ENCODE results near the gene ENO3.
"Not testable (repeated sequence)": the region's sequence is repeated elsewhere in the genome, so short reads cannot be mapped to it uniquely, and the experiment has no call there.

ENO3 gene

DNA sequence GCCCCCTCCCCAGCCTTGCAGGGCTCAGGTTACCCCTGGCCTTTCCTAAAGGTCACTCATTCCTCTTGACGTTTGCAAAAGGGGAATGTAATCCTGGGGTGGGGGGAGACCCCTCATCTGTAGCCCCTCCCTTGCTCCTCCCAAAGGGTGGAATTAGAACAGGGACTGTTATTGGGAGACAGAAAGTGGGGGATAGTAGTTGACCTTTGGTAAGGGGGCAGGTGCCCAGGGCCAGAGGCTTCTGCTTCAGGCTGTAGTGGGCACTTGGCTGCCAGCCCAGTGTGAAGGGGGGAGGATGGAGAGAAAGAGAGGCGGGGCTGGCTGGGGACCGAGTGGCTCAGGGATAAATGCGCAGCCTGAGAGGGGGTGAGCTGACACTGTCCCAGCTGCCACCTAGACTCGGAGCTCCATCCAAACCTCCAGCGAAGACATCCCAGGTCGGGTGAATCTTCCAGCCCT is at the start of gene ENO3:
Gene ENO3, plus strand, starts transcription at position 374 of the 459 bp plus-strand sequence. CDS start 711 bp downstream, outside the sequence.
- DNase-seq (ENCODE audit: low read depth): no peak

DNA sequence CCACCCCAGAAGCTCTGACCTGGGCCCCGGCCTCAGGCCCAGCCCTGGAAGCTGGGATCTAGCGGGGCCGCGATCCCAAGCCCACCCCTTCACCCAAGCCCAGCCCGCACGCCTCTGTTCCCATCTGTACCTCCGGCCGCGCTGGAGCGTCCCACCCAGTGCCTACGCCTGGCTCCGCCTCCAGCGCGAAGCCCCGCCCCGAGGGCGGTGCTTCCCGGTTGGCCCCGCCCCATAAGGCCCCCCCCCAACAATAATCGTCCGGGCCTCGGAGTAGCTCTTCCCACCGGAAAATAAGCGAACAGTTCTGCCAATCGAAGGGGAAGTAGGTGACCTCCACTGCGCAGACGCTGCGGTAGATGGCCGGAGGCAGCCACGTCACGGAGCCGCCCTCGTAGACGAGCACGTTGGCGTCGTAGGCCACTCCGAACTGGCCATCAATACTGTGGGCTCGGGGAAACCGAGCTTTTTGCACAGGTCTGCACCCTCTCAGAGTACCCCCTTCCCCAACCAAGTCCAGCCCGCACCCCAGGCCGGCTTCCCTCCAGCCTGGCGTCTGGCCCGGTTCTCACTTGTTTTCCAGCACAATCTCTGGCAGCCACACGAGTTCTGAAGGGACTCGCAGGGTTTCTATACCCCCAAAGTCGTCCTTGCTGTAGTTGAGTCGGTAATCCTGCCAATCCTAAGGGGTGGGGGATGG is 49.1 kb upstream of the ENO3 start:
- no peak for DNase-seq (ENCODE audit: low read depth)

DNA sequence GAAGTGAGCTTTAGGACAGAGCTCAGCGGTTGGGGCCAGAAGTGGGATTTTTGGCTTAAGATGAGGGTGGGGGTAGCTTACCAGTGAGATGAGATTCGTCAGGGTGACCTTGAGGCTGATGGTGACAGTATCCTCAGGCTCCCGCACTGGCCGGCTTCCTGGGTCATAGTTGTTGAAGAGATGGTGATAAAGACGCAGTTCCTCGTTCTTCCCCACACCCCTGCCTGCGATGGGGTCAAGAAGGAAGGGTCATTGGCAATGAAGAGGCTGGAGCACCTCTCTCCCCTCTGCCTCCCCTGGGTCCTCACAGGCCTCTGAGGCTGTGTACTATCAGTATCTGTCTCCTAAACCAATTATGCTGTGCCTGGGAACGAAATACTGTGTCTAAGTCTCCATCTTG is 48.4 kb upstream of the ENO3 start:
- no peak for DNase-seq (ENCODE audit: low read depth)

DNA sequence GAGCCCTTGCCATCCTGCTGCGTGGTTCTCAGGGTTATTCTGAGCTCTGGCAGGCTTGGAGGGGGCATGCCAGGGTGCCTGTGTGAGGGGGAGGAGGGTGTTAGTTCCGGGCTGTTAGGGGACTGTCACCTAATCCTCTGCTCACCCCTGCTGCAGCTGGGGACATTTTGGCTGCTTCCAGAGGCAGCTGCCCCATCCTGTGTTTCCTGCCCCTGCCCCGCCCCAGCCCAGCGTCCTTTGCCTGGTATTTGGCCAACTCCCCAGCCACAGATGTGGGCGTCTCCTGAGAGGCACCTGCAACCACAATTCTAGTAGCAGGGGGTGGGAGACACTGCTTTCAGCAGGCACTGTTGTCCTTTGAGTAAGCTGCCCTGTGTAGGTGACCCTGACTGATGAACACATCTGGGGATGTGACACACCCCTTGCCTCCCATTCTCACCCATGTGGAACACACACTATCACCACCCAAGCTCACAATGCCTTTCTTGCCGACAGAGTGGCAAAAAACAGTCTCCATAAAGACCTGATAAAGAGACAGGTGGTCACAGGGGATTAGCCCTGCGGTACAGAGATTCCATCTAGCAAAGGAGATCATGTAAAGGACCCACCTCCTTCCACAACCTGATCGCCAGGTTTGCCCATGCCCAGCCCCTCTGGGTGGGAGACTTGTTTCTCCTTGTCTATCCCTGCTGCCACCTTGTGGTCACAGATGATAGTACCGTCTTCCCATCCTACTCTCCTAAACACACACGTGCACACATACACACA is 47.7 kb upstream of the ENO3 start, which contains the start of gene CHRNE:
Gene CHRNE, minus strand, starts transcription at position 48 of the 768 bp plus-strand sequence. Its CDS starts 35 bp downstream, at position 13.
- DNase-seq (ENCODE audit: low read depth): peak; percentile 60

DNA sequence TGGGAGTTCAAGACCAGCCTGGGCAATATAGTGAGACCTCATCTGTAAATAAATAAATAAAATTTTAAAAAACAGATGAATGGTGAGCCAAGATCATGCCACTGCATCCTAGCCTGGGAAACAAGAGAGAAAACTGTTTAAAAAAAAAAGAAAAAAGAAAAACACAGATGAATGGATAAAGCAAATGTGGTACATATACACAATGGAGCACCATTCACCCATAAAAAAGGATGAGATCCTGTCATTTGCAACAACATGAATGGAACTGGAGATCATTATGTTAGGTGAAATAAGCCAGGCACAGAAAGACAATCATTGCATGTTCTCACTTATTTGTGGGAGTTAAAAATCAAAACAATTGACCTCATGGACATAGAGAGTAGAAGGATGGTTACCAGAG is 44.3 kb upstream of the ENO3 start:
- DNase-seq (ENCODE audit: low read depth): not testable (repeated sequence)

DNA sequence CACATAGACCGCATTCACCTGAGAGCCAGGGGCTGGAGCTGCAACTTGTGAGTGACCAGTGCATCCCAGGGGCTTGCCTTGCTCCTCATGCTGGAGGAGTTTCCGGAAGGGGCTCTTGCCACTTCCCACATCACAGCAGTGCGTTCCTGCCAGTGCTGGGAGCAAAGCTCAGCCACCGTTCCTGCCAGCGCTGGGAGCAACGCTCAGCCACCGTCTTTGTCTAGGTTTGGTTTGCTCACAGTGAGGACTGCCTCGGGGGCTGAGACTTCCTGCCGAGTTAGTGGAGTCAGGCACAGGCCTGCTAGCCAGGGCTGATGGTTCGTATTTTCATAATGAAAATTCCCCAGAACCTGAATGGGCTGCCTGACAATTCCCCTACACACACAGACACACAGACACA is 42.6 kb upstream of the ENO3 start:
- no peak for DNase-seq (ENCODE audit: low read depth)

DNA sequence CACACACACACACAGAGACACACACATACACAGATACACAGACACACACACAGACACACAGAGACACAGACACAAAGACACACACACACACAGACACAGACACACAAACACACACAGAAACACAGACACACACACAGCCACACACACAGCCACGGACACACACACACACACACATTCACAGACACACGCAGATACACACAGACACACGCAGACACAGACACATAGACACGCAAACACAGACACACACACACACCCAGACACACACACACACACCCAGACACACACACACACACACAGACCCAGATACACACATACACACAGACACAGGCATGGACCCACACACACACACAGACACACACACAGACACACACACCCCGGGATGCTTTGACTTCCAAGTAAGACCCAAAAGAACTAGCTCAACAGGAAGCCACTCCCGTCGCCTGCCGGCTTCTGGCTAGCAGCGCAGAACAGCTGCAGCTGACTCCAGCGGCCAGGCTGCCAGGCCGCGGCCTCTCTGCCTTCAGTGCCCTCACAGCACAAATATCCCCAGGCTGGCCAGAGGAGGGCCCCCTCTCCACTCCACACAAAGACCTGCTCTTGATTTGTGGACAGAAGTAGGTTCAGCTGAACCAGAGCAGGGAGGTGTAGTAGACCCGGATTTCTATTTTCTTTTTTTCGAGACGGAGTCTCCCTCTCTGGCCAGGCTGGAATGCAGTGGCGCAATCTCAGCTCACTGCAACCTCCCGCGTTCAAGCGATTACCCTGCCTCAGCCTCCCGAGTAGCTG is 42.0 kb upstream of the ENO3 start:
- peak; percentile 55 for DNase-seq (ENCODE audit: low read depth)

DNA sequence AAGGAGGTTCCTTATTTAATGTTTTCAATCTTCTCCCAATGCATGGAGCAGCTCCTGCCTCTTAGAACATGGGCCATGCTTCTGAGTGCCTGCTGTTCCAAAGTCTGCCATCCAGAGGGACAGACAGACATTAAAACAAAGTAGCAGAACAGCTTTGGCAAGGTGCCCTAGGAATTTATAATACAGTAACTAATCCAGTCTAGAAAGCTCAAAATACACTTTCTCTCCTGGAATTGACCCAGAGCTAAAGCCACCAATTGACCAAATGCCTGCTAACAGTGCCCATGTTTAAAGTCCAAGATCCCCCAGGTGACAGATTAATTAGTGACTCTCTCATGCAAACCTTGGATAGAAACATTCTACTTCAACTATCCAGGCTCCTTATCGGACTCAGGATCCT is 36.9 kb upstream of the ENO3 start:
- no peak for DNase-seq (ENCODE audit: low read depth)

DNA sequence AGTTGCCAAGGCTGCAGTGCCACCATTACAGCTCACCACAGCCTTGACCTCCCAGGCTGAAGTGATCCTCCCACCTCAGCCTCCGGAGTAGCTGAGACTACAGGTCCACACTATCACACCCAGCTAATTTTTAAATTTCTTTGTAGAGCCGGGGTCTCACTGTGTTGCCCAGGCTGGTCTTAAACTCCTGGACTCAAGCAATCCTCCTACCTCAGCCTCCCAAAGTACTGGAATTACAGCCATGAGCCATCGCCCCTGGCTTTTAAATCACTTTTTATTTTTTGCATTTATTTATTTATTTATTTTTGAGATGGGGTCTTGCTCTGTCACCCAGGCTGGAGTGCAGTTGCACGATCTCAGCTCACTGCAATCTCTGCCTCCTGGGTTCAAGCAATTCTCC is 36.4 kb upstream of the ENO3 start:
- not testable (repeated sequence) for DNase-seq (ENCODE audit: low read depth)

DNA sequence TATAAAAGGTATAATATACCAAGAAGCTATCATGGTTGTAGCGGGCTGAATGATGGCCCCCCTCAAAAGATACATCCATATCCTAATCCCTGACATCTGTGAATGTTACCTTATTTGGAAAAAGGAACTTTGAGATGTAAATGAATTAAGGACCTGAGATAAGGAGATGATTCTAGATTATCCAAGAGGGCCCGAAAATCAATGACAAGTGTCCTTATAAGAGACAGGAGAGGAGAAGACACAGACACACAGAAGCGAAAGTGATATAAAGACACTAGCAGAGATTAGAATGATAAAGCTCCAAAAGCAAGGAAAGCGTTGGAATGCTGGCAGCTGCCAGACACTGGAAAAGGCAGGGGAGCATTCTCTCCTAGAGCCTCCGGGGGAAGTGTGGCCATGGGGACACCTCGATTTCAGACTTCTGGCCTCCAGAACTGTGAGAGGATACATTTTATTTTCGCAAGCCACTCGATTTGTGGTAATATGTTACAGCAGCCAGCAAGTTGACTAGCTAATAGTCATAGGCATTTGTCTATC is 31.3 kb upstream of the ENO3 start:
- DNase-seq (ENCODE audit: low read depth): no peak

DNA sequence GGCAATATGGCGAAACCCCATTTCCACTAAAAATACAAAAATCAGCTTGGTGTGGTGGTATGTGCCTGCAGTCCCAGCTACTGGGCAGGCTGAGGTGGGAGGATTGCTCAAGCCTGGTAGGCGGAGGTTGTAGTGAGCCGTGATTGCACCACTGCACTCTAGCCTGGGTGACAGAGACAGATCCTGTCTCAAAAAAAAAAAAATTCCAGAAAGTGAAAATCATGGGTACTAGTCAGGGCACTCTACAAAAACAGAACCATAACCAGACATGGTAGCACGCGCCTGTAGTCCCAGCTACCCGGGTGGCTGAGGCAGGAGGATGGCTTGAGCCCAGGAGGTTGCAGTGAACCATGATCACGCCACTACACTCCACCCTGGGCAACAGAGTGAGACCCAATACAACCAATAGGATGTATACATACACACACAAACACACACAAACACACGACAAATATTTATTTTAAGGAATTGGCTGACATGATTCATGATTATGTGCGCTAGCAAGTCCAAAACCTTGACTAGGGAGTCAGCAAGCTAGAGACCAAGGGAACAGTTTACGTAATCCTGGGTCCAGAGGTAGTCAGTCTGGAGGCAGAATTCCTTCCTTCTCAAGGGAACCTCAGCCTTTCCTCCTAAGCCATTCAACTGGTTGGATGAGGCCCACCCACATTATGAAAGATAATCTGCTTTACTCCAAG is 30.4 kb upstream of the ENO3 start:
- no peak for DNase-seq (ENCODE audit: low read depth)

DNA sequence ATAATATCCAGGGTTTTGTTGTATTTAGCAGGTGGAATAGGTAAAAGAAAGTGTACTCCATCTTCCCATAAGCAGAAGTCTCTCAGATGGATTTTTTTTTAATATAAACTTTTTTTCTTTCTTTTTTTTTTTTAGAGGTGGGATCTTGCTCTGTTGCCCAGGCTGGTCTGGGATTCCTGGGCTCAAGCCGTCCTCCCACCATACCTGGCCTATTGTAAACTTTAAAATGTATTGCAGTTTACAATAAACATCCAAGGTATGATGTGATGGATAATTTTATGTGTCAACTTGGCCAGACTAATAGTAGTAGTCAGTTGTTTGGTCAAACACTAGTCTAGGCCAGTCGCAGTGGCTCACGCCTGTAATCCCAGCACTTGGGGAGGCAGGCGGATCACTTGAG is 29.6 kb upstream of the ENO3 start:
- DNase-seq (ENCODE audit: low read depth): no peak

DNA sequence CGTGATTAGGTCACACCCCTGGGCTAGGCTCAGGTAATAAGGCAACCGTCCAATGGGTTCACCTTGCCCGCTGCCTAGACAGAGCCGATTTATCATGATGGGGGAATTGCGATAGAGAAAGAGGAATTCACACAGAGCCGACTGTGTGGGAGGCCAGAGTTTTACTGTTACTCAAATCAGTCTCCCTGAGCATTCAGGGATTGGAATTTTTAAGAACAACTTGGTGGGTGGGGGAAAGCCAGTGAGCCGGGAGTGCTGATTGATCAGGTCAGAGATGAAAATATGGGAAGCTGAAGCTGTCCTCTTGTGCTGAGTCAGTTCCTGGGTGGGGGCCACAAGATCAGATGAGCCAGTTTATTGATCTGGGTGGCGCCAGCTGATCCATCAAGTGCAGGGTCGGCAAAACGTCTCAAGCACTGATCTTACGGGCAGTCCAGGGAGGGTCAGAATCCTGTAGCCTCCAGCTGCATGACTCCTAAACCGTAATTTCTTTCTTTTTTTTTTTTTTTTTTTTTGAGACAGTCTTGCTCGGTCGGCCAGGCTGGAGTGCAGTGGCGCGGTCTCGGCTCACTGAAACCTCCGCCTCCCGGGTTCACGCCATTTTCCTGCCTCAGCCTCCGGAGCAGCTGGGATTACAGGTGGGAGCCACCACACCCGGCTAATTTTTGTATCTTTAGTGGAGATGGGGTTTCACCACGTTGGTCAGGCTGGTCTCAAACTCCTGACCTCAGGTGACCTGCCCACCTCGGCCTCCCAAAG is 24.2 kb upstream of the ENO3 start:
- not testable (repeated sequence) for DNase-seq (ENCODE audit: low read depth)

DNA sequence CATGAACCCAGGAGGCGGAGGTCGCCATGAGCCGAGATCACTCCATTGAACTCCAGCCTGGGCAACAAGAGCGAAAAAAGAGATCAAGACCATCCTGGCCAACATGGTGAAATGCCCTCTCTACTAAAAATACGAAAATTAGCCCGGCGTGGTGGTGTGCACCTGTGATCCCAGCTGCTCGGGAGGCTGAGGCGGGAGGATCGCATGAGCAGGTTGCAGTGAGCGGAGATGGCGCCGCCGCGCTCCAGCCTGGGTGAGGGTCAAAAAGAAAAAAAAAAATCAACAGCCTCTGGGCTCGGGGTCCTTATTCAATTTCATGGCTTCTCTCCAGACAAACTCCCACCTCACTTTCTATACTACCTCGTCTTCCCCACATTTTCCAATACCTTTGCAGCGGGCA is 22.0 kb upstream of the ENO3 start:
- DNase-seq (ENCODE audit: low read depth): no peak

DNA sequence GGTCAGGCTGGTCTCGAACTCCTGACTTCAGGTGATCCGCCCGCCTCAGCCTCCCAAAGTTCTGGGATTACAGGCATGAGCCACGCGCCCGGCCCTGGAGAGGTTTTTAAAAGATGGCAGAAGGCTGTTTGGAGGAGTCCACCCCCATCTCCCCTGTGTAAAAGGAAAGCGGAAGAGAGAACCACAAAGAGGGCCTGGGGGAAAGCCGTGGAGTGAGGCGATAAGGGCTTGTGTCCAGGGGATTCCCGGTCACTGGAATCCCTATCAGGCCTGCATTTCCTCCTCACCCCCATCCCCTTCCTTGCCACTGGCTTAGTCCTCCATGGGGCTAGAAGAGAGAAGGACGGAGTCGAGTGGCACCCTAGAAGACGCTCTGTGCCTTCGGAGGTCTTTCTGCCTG is 19.0 kb upstream of the ENO3 start, which contains the start of gene GP1BA:
Gene GP1BA, plus strand, starts transcription at position 315 of the 400 bp plus-strand sequence. CDS start 328 bp downstream, outside the sequence.
- no peak for DNase-seq (ENCODE audit: low read depth)

DNA sequence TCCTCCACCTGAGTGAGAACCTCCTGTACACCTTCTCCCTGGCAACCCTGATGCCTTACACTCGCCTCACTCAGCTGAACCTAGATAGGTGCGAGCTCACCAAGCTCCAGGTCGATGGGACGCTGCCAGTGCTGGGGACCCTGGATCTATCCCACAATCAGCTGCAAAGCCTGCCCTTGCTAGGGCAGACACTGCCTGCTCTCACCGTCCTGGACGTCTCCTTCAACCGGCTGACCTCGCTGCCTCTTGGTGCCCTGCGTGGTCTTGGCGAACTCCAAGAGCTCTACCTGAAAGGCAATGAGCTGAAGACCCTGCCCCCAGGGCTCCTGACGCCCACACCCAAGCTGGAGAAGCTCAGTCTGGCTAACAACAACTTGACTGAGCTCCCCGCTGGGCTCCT is 18.2 kb upstream of the ENO3 start:
- no peak for DNase-seq (ENCODE audit: low read depth)

DNA sequence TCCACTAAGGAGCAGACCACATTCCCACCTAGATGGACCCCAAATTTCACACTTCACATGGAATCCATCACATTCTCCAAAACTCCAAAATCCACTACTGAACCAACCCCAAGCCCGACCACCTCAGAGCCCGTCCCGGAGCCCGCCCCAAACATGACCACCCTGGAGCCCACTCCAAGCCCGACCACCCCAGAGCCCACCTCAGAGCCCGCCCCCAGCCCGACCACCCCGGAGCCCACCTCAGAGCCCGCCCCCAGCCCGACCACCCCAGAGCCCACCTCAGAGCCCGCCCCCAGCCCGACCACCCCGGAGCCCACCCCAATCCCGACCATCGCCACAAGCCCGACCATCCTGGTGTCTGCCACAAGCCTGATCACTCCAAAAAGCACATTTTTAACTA is 17.3 kb upstream of the ENO3 start:
- no peak for DNase-seq (ENCODE audit: low read depth)

DNA sequence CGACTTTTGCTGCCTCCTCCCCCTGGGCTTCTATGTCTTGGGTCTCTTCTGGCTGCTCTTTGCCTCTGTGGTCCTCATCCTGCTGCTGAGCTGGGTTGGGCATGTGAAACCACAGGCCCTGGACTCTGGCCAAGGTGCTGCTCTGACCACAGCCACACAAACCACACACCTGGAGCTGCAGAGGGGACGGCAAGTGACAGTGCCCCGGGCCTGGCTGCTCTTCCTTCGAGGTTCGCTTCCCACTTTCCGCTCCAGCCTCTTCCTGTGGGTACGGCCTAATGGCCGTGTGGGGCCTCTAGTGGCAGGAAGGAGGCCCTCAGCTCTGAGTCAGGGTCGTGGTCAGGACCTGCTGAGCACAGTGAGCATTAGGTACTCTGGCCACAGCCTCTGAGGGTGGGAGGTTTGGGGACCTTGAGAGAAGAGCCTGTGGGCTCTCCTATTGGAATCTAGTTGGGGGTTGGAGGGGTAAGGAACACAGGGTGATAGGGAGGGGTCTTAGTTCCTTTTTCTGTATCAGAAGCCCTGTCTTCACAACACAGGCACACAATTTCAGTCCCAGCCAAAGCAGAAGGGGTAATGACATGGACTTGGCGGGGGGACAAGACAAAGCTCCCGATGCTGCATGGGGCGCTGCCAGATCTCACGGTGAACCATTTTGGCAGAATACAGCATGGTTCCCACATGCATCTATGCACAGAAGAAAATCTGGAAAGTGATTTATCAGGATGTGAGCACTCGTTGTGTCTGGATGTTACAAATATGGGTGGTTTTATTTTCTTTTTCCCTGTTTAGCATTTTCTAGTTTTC is 16.5 kb upstream of the ENO3 start:
- DNase-seq (ENCODE audit: low read depth): no peak

DNA sequence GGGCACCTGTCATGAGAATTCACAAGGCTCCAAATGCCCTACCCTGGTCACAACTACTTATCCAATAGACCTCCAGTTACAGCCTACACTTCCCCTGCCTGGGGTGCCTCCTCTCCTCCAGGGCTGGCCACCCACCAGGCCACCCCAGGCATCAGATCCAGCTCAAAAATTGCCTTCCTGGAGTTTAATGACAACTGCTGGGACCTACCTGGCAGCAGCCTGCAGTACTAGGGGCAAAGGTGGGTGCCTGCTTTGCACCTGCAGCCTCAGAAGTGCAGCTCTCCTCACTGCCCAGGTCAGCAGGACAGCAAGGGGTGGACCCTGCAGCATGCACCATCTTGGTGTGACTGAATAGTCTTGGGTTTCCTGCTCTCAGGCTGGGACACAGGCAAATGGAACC is 15.3 kb upstream of the ENO3 start:
- DNase-seq (ENCODE audit: low read depth): no peak

DNA sequence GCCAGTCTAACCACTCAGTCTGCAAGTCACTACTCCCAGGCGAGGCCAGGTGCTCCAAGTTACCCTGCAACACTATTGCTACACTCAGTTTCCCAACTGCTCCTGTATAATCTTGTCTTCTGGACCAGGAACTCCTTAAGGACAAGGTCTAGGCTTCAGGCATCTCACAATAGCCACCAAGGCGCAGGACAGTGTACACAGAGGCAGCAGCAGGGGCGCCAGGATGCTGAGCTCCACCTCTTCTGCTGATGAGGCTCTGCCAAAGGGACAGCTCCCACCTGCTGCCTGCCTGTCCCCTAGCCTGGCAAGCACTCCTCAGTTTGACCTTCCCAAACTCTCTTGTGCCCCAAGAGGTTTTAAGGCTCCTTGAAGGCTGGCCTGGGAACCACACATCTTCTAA is 14.5 kb upstream of the ENO3 start:
- DNase-seq (ENCODE audit: low read depth): no peak

All from activated T-cell treated with anti-CD3 and anti-CD28 coated beads for 1 hour (primary cell).